Stimulated activated CD4-positive, alpha-beta T cell treated with anti-CD3 and anti-CD28 coated beads, TNF-alpha, amount 100 ng/mL, for 1 hour (primary cell): ENCODE data around the gene ZNF280B.
"Not testable (repeated sequence)": the region's sequence is repeated elsewhere in the genome, so short reads cannot be mapped to it uniquely, and the experiment has no call there.

Source experiments
- DNase-seq, 3 donors: peaks; one replicate each; pipeline ENCODE4 v3.0.0-alpha.2; 2020; ENCODE audit warnings: low read depth in 3 of 3, low spot score in 1 of 3

Gene ZNF280B

GRCh38 chr22:22507743-22508273 is 734 bp downstream of the ZNF280B start:
- DNase-seq, result no peak

- no peak for DNase-seq
Measured at GRCh38 chr22:22506736-22507135, 1.8 kb downstream of the ZNF280B start.

- DNase-seq, result no peak
Measured at GRCh38 chr22:22498267-22498666, 10.3 kb downstream of the ZNF280B start.

GRCh38 chr22:22491589-22491988 is 17.0 kb downstream of the ZNF280B start:
- not testable (repeated sequence) for DNase-seq

DNA sequence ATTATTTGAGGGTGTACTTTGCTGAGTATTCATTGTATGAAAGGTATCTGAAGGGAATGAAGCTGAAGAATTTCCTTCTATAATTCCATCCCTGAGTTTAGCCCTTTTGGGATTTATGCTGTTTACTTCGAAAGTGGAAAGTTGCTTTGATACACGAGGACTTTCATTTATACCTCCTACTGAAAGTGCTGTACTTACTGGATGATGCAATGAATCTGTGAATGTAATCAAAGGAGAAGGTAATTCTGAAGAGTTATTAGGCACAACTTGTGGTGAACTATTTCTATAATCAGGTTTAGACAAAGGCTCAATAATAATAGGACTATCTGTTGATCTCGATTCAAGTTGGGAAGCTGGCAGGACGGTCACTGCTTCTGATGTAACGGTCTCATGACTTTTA is 19.8 kb downstream of the ZNF280B start:
- no peak for DNase-seq

DNA sequence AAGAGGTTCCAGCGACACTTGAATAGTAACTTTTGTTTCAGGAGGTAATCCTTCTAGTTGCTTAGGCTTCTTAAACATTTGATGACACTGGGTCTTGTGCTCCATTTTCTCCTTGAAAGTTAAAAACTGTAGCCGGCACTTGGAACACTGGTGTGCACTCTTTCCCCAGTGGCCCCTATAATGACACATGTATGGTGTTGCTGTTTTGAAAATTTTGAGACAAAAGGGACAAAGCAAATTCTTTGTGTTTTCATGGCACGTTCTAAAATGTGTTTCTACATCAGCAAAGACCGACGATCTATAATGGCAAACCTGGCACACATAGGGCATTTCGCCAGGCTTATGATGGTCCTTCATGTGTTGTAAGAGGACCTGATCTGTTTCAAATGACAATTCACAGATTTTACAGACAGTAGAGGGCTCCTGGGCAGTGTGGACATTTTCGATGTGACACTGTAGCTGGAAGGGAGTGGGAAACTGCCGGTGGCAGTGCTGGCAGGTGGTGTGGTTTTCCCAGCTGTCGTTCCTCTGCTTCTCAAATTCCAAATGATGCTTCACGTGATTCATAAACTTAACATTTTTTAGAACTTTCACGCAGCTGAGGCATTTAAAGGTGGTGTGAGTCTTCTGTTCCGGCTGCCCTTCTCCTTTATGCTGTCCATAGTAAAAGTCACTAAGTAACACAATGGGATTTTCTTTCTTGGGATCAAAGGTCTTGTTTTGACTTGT is 20.5 kb downstream of the ZNF280B start:
- DNase-seq, result no peak

GRCh38 chr22:22487059-22487458 is 21.5 kb downstream of the ZNF280B start:
- DNase-seq, result no peak

DNA sequence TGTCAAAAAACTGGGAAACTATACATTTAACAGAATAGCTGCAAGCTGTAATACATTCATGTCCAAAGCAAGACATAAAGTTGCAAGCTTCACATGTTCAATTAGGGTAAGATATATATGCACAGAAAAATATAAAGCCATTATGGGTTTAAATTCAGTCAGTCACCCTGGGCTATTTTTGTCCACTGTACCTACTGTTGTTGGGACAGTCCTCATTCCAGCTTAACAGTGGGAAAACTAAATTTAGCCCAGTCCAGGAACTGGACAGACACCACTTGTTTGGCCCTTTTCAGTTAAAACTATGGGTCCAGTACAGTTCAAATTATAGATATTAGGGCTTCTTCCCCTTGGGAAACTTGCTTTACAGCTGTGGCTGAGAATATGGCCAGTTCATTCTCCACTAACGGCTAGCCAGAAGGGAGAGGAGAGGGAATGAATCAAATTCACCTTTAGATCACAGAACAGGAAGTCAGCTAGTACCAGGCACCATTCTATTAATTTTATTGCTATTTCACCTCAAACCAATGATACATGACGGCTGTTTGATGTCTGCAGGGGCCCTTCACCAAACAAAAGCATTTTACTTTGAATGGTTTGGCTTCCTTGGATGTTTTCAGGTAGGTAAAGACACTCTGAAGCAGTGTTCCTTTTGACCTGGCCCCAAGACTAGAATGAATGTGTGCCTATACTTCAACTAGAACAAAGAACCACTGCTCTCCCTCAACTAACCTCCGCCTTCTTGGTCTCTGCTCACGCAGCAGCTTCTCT is 22.2 kb downstream of the ZNF280B start:
- DNase-seq, result no peak

DNA sequence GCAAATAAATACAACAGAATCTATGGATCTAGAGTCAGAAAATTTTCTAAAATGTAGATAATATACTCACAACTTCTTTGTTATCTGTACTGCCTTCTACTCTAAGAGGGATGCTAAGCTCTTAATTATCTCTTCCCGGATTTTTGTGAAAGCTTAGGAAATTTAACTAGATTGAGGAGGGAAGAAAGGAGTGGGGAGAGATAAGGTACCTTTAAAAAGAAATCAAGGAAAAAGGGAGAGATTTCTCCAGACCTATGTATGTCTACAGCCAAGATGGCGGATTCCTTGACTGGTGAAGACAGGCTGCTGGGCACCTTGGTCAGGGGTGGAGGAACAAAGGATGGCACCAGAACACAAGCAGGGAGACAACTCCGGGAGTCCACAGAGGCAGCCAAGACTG is 23.0 kb downstream of the ZNF280B start:
- no peak for DNase-seq

- DNase-seq, result no peak
Measured at GRCh38 chr22:22484023-22484422, 24.5 kb downstream of the ZNF280B start.

DNA sequence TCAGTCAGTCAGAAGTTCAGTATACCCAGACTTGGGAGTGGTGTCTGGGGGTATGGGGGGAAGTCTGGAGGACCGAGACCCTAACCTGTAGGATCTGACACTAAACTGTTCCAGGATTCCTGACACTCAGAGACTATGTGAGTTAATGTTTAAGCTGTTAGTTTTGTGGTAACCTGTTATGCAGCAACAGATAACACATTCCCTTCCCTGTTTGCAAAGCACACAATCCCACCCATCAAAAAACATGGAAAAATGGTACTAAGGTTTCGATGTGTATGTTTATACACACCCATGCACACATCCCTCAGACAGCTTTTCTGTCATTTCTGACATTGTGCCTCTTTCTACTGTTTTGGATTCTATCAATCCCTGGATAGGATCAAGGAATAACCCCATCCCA is 27.6 kb downstream of the ZNF280B start:
- no peak for DNase-seq

GRCh38 chr22:22479999-22480532 is 28.5 kb downstream of the ZNF280B start:
- no peak for DNase-seq

DNA sequence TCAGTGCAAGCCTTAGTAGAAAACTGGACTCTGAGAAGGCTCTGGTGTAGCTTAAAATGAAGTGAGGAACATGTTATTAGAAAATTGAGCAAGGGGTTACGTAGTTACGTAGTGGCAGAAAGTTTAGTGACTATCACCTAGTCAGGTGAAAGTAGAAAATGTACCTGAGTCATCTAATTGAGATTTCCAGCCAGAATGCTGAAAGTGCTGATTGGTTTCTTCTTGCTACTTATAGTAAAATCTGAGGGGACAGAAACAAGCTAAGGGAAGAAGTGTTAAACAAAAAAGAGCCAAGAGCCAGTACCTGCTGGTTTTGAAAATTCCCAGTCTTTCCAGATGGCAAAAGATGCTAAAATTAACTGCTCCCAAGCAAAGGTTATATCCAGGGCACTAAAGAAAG is 29.4 kb downstream of the ZNF280B start:
- DNase-seq, result no peak

DNA sequence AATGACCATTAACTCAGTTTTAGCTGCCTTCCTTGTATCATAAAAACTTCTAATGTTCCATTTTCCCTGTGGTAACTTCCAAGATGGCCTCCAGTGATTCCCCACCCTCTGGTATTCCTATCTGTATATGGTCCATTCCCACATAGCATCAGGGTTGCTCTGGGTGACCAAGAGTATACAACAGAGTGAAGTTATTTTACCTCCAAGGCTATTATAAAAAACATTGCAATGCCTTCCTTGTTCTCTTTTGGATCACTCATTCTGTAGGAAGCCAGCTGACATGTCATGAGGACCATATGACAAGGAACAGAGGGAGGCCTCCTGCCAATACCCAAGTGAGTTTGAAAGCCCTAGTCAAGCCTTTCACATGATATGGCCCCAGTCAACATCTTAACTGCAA is 30.1 kb downstream of the ZNF280B start:
- DNase-seq, result no peak

DNA sequence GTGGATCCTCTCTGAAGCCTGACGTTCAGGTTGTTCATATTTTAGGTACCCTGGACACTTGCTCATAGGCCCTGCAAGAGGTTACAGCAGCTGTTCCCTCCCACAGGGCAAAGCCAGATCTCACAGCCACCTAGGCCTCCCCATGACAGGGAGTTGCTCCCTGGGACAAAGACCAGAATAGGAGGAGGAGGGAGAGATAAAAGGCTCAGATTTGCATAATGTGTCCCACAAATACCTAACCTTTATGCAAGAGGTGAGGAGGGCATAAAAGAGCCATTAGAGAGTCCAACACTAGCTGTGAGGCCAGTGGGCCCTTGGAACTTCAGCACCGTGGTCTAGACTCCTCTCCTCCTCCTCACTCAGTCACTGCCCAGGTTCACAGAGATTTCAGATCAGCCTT is 33.8 kb downstream of the ZNF280B start:
- DNase-seq, result no peak

- DNase-seq, result not testable (repeated sequence)
Measured at GRCh38 chr22:22471104-22471503, 37.4 kb downstream of the ZNF280B start.

DNA sequence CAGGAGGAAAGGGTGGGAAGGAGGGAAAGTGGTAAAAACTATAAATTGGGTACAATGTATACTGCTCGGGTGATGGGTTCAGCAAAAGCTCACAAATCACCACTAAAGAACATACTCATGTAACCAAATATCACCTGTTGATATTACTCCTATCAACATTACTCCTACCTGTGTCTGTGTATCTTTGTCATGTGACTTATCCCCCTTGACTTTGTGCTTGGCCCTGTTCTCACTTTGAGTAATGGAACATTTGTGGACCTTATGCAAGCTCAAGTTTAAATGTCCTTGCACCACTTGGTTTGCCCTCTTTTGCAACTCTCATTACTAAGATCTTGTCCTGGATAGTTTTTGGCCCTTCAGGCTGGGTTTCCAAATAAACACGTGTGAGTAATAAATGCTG is 39.0 kb downstream of the ZNF280B start:
- DNase-seq, result no peak

DNA sequence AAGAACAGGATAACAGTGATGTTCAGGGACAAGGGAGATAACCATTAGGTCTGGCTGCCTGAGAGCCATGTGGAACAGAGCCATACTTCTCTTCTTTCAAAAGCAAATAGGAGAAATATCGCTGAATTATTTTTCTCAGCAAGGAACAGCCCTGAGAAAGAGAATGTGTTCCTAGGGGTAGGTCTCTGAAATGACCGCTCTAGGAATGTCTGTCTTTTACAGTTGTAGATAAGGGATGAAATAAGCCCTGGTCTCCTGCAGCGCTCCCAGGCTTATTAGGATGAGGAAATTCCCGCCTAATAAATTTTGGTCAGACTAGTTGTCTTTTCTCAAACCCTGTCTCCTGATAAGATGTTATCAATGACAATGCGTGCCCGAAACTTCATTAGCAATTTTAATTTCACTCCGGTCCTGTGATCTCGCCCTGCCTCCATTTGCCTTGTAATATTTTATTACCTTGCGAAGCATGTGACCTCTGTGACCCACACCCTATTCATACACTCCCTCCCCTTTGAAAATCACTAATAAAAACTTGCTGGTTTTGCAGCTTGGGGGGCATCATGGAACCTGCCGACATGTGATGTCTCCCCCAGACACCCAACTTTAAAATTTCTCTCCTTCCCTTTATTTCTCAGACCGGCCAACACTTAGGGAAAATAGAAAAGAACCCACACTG is 39.6 kb downstream of the ZNF280B start:
- DNase-seq, result not testable (repeated sequence)

DNA sequence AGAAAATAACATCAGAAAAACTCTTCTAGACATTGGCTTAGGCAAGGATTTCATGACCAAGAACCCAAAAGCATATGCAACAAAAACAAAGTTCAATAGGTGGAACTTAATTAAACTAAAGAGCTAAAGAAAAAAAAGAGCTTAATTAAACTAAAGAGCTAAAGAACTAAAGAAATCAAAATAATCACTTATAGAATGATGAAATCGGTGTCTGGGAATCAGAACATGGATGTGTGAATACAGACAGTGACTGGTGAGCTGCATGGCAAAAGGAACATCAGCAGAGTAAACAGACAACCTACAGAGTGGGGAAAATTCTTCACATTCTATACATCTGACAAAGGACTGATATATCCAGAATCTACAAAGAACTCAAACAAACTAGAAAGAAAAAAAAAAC is 41.4 kb downstream of the ZNF280B start:
- no peak for DNase-seq

DNA sequence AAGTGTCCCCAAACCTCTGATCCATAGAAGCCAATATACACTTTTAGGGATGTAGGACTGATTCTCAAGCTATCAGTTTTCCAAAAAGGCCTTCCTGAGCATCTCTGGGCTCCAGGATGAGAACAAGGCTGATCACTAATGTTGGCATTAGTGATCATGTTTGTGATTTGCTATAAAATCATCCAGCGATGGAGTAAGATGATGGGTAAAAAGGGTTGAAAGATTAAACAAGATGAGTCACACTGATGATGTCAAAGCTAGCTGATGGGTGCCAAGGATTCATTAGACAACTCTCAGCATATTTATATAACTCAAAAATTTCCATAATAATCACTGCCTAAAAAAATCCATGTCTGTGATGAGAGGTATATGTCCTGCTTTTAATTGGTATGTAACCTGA is 42.8 kb downstream of the ZNF280B start:
- no peak for DNase-seq

- no peak for DNase-seq
Measured at GRCh38 chr22:22465094-22465602, 43.4 kb downstream of the ZNF280B start.
